HepG2 (cell line): Measurements from ENCODE around the gene NTN5. TPM values are rescaled to one million over a fixed set of nuclear protein-coding genes. Genes with fewer than 3 reads are reported as not detected.

Source experiments
- ASH2L ChIP-seq: fragments of 300-600, 200-600 bp; sonication (generic); IDR thresholded peaks from 2 replicates; pipeline ENCODE4 v1.7.0; 2017; ENCODE audit warnings: low read depth, mild to moderate bottlenecking, moderate library complexity, mixed read lengths, low read length; ENCODE audit not compliant: insufficient read length
- ATM ChIP-seq: fragments of 450-650 bp; IDR thresholded peaks from 2 replicates; pipeline ENCODE4 v1.7.1; 2017; ENCODE audit warnings: mild to moderate bottlenecking, borderline replicate concordance
- BCL6 ChIP-seq: IDR thresholded peaks from 2 replicates; pipeline ENCODE4 v1.6.1; 2016; ENCODE audit warnings: missing genetic modification reagents, missing compliant biosample characterization
- CBFB ChIP-seq: sonication (generic); formaldehyde crosslinking; IDR thresholded peaks from 2 replicates; pipeline ENCODE4 v1.4.0; 2020; ENCODE audit warnings: missing genetic modification reagents
- CEBPG ChIP-seq: IDR thresholded peaks from 2 replicates; pipeline ENCODE4 v1.6.1; 2016
- FOXA1 ChIP-seq, 2 experiments: fragments of 450-650 bp in 1 of 2; sonication (generic) in 1 of 2; formaldehyde crosslinking in 1 of 2; IDR thresholded peaks; 2 replicates each; pipeline versions ENCODE4 v1.4.0 to v1.6.1; 2016 to 2020; ENCODE audit warnings: missing genetic modification reagents in 1 of 2
- FOXK2 ChIP-seq: fragments of 450-650 bp; IDR thresholded peaks from 2 replicates; pipeline ENCODE4 v1.6.1; 2016
- GMEB1 ChIP-seq: sonication (generic); formaldehyde crosslinking; IDR thresholded peaks from 2 replicates; pipeline ENCODE4 v1.5.1; 2020; ENCODE audit warnings: missing genetic modification reagents, mild to moderate bottlenecking, borderline replicate concordance
- HNF4A ChIP-seq: sonication (generic); formaldehyde crosslinking; IDR thresholded peaks from 2 replicates; pipeline ENCODE4 v1.4.0; 2020; ENCODE audit warnings: missing genetic modification reagents
- MYC ChIP-seq: sonication (generic); formaldehyde crosslinking; IDR thresholded peaks from 2 replicates; pipeline ENCODE4 v1.9.0; 2021; ENCODE audit warnings: missing genetic modification reagents, borderline replicate concordance
- PAXIP1 ChIP-seq: sonication (generic); formaldehyde crosslinking; conservative IDR thresholded peaks from 2 replicates; pipeline ENCODE4 v1.4.0; 2020; ENCODE audit warnings: mild to moderate bottlenecking, missing genetic modification reagents, moderate library complexity
- PITX1 ChIP-seq: sonication (generic); formaldehyde crosslinking; IDR thresholded peaks from 2 replicates; pipeline ENCODE4 v1.5.1; 2020; ENCODE audit warnings: mild to moderate bottlenecking, missing genetic modification reagents
- POLR2AphosphoS5 ChIP-seq: IDR thresholded peaks from 2 replicates; pipeline ENCODE4 v1.6.1; 2012; ENCODE audit warnings: low read depth, low read length
- REPIN1 ChIP-seq: sonication (generic); formaldehyde crosslinking; IDR thresholded peaks from 2 replicates; pipeline ENCODE4 v1.8.0; 2022; ENCODE audit warnings: missing genetic modification reagents, low read depth, mild to moderate bottlenecking, borderline replicate concordance
- SP5 ChIP-seq: IDR thresholded peaks from 2 replicates; pipeline ENCODE4 v1.6.1; 2016; ENCODE audit warnings: low read depth, borderline replicate concordance
- SSRP1 ChIP-seq: IDR thresholded peaks from 2 replicates; pipeline ENCODE4 v1.6.1; 2016; ENCODE audit warnings: control low read depth
- ZNF34 ChIP-seq: sonication (generic); formaldehyde crosslinking; IDR thresholded peaks from 2 replicates; pipeline ENCODE4 v1.4.0; 2020; ENCODE audit warnings: mild to moderate bottlenecking, missing genetic modification reagents, borderline replicate concordance
- ZNF614 ChIP-seq: IDR thresholded peaks from 2 replicates; pipeline ENCODE4 v1.6.1; 2018; ENCODE audit warnings: missing biosample characterization, missing genetic modification reagents, inconsistent platforms, borderline replicate concordance
- ZNF784 ChIP-seq: sonication (generic); formaldehyde crosslinking; IDR thresholded peaks from 2 replicates; pipeline ENCODE4 v1.5.1; 2020; ENCODE audit warnings: missing genetic modification reagents, mild to moderate bottlenecking, borderline replicate concordance
- polyA plus RNA-seq, 8 experiments: library from polyadenylated mRNA; depleted of rRNA in 3 of 8; stranded (reverse) in 7 of 8; unstranded in 1 of 8; fragments of >200 nt; fragmentation: Illumina TruSeq in 4 of 8; extraction: Trizol in 4 of 8; gene quantifications; 2 replicates each; pipeline versions ENCODE4 v1.2.1 to v1.2.3, GENCODE V29; 2011 to 2016; ENCODE audit warnings: low read depth in 4 of 8, missing spikeins in 1 of 8, mixed read lengths in 1 of 8; ENCODE audit not compliant: insufficient read depth in 1 of 8
- total RNA-seq, 5 experiments: library from RNA; depleted of rRNA; stranded (reverse); fragments of >200 nt; fragmentation: Illumina TruSeq; extraction: Trizol; gene quantifications; 2 replicates each; pipeline ENCODE4 v1.2.3, GENCODE V29; 2016; ENCODE audit warnings: low read depth in 1 of 5
- TF ChIP-seq, protein P1 (sequence below): sonication (generic); formaldehyde crosslinking; IDR thresholded peaks from 2 replicates; pipeline ENCODE4 v1.4.0; 2020; ENCODE audit warnings: missing genetic modification reagents, borderline replicate concordance
- TF ChIP-seq, protein P2 (sequence below): sonication (generic); formaldehyde crosslinking; IDR thresholded peaks from 2 replicates; pipeline ENCODE4 v1.8.0; 2022; ENCODE audit warnings: mild to moderate bottlenecking, missing genetic modification reagents, borderline replicate concordance

Gene NTN5
- total and polyA plus RNA-seq, 2 of the 13 experiments (the other 11 are each of a cell fraction or from before 2014, with no cell fraction given), result 0.05 TPM; not detected in 1

DNA sequence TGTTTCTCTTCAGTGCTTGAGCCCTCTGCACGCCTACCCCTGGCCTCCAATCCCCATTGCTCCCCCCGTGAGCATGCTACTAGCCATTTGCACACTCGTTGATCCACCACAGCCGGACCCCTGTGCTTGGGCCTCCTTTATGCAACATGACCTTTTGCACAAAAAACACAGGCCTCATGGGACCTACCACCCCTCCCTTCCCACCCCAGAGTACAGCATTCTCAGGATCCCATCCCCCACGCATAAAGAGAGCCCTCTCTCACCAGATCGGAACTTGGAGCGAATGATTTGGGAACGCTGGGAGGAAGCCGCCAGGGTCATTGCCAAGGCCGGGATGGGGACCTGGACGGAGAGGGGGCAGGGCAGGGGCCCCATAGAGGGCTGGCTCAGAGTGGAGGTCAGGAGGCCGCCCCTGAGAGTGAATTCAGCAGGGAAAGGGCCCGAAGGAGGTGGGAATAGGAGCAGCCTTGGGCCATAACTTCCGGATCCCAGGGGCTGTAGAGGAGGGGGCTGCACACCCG lies 46.0 kb upstream of the NTN5 start (continued):
- TF ChIP-seq ASH2L (no peak), CBFB (CRISPR knock-in tag) (peak; percentile 75; the same call in 1 of the 2 replicates), FOXK2 (no peak), ATM (peak; percentile 66; the same call in 1 of the 2 replicates), POLR2AphosphoS5 (peak; percentile 26; the same call in 1 of the 2 replicates), ZNF784 (CRISPR knock-in tag) (0 out of 2 replicates have a peak, but pooled peaks have one; percentile 45), CEBPG (peak; percentile 28; the same call in 1 of the 2 replicates), MYC (CRISPR knock-in tag) (peak; percentile 75; the same call in 1 of the 2 replicates), GMEB1 (CRISPR knock-in tag) (peak; percentile 49; the same call in 1 of the 2 replicates), PITX1 (CRISPR knock-in tag) (peak; percentile 75), REPIN1 (CRISPR knock-in tag) (peak; percentile 83; the same call in 1 of the 2 replicates), HNF4A (CRISPR knock-in tag) (peak; percentile 84), SP5 (CRISPR knock-in tag) (peak; percentile 49; the same call in 1 of the 2 replicates), SSRP1 (no peak), BCL6 (CRISPR knock-in tag) (peak; percentile 83), PAXIP1 (CRISPR knock-in tag) (peak; percentile 91), ZNF34 (CRISPR knock-in tag) (no peak), FOXA1 (IDR thresholded peaks at IDR 0.05) (no peak), FOXA1 (CRISPR knock-in tag; IDR thresholded peaks at IDR 0.05) (peak; percentile 39; the same call in 1 of the 2 replicates), ZNF614 (CRISPR knock-in tag) (peak; percentile 35; the same call in 1 of the 2 replicates)
- TF ChIP-seq, protein P1, sequence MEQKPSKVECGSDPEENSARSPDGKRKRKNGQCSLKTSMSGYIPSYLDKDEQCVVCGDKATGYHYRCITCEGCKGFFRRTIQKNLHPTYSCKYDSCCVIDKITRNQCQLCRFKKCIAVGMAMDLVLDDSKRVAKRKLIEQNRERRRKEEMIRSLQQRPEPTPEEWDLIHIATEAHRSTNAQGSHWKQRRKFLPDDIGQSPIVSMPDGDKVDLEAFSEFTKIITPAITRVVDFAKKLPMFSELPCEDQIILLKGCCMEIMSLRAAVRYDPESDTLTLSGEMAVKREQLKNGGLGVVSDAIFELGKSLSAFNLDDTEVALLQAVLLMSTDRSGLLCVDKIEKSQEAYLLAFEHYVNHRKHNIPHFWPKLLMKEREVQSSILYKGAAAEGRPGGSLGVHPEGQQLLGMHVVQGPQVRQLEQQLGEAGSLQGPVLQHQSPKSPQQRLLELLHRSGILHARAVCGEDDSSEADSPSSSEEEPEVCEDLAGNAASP (CRISPR knock-in tag), result peak; percentile 68; the same call in 1 of the 2 replicates
- TF ChIP-seq, protein P2, sequence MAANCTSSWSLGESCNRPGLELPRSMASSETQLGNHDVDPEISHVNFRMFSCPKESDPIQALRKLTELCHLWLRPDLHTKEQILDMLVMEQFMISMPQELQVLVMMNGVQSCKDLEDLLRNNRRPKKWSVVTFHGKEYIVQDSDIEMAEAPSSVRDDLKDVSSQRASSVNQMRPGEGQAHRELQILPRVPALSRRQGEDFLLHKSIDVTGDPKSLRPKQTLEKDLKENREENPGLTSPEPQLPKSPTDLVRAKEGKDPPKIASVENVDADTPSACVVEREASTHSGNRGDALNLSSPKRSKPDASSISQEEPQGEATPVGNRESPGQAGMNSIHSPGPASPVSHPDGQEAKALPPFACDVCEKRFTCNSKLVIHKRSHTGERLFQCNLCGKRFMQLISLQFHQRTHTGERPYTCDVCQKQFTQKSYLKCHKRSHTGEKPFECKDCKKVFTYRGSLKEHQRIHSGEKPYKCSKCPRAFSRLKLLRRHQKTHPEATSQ, result 0 out of 2 replicates have a peak, but pooled peaks have one; percentile 18
